Mesendoderm (in vitro differentiated cells): ENCODE measurements around the gene TANC1.

Experiments
- DNase-seq: peaks from one replicate; pipeline ENCODE4 v3.0.0; 2013
- H2AK5ac ChIP-seq: 2 replicates; pipeline ENCODE4 v1.6.1; 2013; ENCODE audit warnings: low read length, inconsistent platforms
- H2BK120ac ChIP-seq: 2 replicates; pipeline ENCODE4 v1.6.1; 2013; ENCODE audit warnings: low read depth, mild to moderate bottlenecking, low read length, moderate library complexity, mixed read lengths
- H2BK15ac ChIP-seq: replicated peaks from 2 replicates; pipeline ENCODE4 v1.6.1; 2013; ENCODE audit warnings: low read depth, mild to moderate bottlenecking, moderate library complexity
- H2BK5ac ChIP-seq: 2 replicates; pipeline ENCODE4 v1.6.1; 2013; ENCODE audit warnings: low read length, inconsistent platforms
- H3K18ac ChIP-seq: 2 replicates; pipeline ENCODE4 v1.6.1; 2013; ENCODE audit warnings: mild to moderate bottlenecking, low read length, mixed read lengths
- H3K23ac ChIP-seq: one replicate; pipeline ENCODE4 v1.6.1; 2013; ENCODE audit warnings: low read length
- H3K27ac ChIP-seq: 2 replicates; pipeline ENCODE4 v1.5.1; 2013; ENCODE audit warnings: low read depth, mild to moderate bottlenecking, inconsistent platforms, low read length, moderate library complexity
- H3K27me3 ChIP-seq: 2 replicates; pipeline ENCODE4 v1.6.1; 2013; ENCODE audit warnings: low read length, control low read depth, mild to moderate bottlenecking, inconsistent platforms; ENCODE audit not compliant: insufficient read depth, poor library complexity
- H3K36me3 ChIP-seq: 2 replicates; pipeline ENCODE4 v1.6.1; 2013; ENCODE audit warnings: low read length, inconsistent platforms; ENCODE audit not compliant: control insufficient read depth, insufficient read depth
- H3K4ac ChIP-seq: one replicate; pipeline ENCODE4 v1.6.1; 2013; ENCODE audit warnings: low read depth, mild to moderate bottlenecking, low read length, moderate library complexity
- H3K4me1 ChIP-seq: 2 replicates; pipeline ENCODE4 v1.6.1; 2013; ENCODE audit warnings: low read depth, low read length, inconsistent platforms; ENCODE audit not compliant: control insufficient read depth
- H3K4me2 ChIP-seq: 2 replicates; pipeline ENCODE4 v1.6.1; 2013; ENCODE audit warnings: low read length
- H3K4me3 ChIP-seq: 2 replicates; pipeline ENCODE4 v1.5.1; 2013; ENCODE audit warnings: mild to moderate bottlenecking, low read length
- H3K56ac ChIP-seq: one replicate; pipeline ENCODE4 v1.6.1; 2013; ENCODE audit warnings: low read length
- H3K79me1 ChIP-seq: 2 replicates; pipeline ENCODE4 v1.6.1; 2013; ENCODE audit warnings: low read length, inconsistent platforms
- H3K79me2 ChIP-seq: 2 replicates; pipeline ENCODE4 v1.6.1; 2013; ENCODE audit warnings: mild to moderate bottlenecking, low read length; ENCODE audit not compliant: control insufficient read depth, insufficient read depth
- H3K9ac ChIP-seq: 2 replicates; pipeline ENCODE4 v1.6.1; 2013; ENCODE audit warnings: low read length, inconsistent platforms
- H4K5ac ChIP-seq: one replicate; pipeline ENCODE4 v1.6.1; 2013; ENCODE audit warnings: low read length
- H4K8ac ChIP-seq: one replicate; pipeline ENCODE4 v1.6.1; 2013; ENCODE audit warnings: low read depth, mild to moderate bottlenecking, control low read depth, low read length, moderate library complexity
- WGBS: extraction: QIAGEN DNeasy Blood & Tissue Kit; methylation state at CpG from one replicate; pipeline ENCODE4 v1.1.7; 2013; ENCODE audit warnings: low lambda C conversion rate, missing lambda C conversion rate; ENCODE audit not compliant: insufficient coverage; ENCODE audit errors: extremely low coverage; 5-methylcytosine and 5-hydroxymethylcytosine counted together

TANC1 gene

DNA sequence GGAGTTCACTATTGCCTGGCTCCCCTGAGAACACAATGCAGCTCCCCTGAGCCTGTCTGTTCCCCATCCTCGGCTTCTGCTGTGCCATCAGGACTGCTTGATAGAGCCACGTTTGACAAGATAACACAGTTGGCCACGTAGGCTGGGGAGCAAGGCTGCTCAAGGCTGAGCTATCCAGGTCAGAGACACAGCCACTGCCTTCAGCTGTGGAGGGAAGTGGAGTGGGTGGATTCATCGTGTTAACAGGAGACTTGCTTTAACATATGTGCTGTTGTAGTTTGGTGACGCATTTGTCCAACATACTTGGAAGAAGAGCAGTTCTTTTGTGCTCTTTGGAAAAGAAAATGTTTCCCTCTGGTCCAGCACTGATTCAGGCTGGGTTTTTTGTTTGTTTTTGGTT lies 249.2 kb downstream of the TANC1 start:
- Histone ChIP-seq H3K4me1 (no peaks in the 10 kb centered on the region), H4K5ac (no peak overlapping the region), H2BK120ac (no peak overlapping the region), H3K4ac (no peak overlapping the region), H4K8ac (no peak overlapping the region), H3K4me3 (no peak overlapping the region), H2BK5ac (no peak overlapping the region), H3K9ac (no peak overlapping the region), H2BK15ac (no peak overlapping the region), H3K18ac (no peak overlapping the region), H3K36me3 (no peaks in the 10 kb centered on the region), H3K27ac (no peak overlapping the region), H2AK5ac (no peak overlapping the region), H3K79me1 (no peaks in the 10 kb centered on the region), H3K56ac (no peak overlapping the region), H3K79me2 (no peaks in the 10 kb centered on the region), H3K27me3 (no peaks in the 10 kb centered on the region), H3K23ac (no peak overlapping the region), H3K4me2 (no peak overlapping the region)
- DNase-seq: no peak
- WGBS: no CpG with 5 or more reads among the region's 5 CpGs

DNA sequence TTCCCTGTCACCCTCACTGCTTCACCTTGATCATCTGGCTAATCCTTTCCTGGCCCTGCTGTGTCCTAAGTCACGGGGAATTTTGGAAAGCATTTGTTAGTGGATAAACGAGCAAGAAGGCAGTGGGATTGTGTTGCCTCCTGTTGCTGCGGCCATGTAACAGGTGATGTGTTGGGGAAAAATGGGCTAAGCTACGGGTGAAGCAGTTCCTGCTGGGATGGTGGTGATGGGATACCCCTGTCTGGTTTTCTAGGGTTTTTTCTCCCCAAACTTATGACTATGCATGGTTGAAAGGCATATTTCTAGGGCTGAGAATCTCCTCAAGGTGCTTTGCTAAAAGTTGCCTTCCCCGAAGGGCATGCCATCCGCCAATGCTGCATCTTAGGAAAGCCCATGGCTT lies 249.9 kb downstream of the TANC1 start:
- Histone ChIP-seq H3K79me1 (no peaks in the 10 kb centered on the region), H2BK5ac (no peak overlapping the region), H3K4me3 (no peak overlapping the region), H3K9ac (no peak overlapping the region), H4K5ac (no peak overlapping the region), H3K4me2 (no peak overlapping the region), H4K8ac (no peak overlapping the region), H3K23ac (no peak overlapping the region), H3K4ac (no peak overlapping the region), H2AK5ac (no peak overlapping the region), H2BK120ac (no peak overlapping the region), H3K27me3 (no peaks in the 10 kb centered on the region), H3K4me1 (no peaks in the 10 kb centered on the region), H2BK15ac (no peak overlapping the region), H3K27ac (no peak overlapping the region), H3K79me2 (no peaks in the 10 kb centered on the region), H3K56ac (no peak overlapping the region), H3K36me3 (no peaks in the 10 kb centered on the region), H3K18ac (no peak overlapping the region)
- no peak for DNase-seq
- no CpG with 5 or more reads among the region's 6 CpGs for WGBS

DNA sequence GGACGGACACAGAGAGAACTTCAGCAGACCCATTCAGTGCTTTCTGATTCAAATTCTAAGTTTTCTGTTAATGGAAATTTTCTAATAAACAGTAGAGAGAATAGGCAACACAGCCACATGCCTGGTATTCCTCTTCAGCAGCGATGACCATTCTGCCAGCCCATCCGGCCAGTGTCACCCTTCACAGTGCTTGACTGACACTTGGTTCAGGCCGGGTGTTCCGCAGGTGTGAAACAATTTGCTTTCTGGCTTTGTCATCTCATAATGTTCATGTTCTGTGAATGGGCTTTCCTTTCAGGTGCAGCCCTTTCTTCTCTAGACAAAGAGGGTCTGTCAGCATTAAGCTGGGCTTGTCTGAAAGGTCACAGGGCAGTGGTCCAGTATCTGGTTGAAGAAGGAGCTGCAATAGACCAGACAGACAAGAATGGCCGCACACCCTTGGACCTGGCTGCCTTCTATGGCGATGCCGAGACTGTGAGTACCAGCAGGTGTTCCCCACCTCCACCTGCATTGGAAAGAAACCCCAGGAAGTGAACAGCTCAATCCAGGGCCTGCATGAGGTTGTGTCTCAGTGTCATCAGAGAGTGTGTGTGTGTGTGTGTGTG lies 251.1 kb downstream of the TANC1 start:
- no peak overlapping the region for H3K27ac ChIP-seq
- H2BK15ac ChIP-seq: no peak overlapping the region
- DNase-seq: no peak
- H3K36me3 ChIP-seq: no peaks in the 10 kb centered on the region
- H2BK120ac ChIP-seq: no peak overlapping the region
- no peak overlapping the region for H3K56ac ChIP-seq
- no peak overlapping the region for H3K9ac ChIP-seq
- H3K4me1 ChIP-seq: no peaks in the 10 kb centered on the region
- H2AK5ac ChIP-seq: no peak overlapping the region
- H3K23ac ChIP-seq: no peak overlapping the region
- H3K4me3 ChIP-seq: no peak overlapping the region
- no peak overlapping the region for H4K8ac ChIP-seq
- H3K79me1 ChIP-seq: no peaks in the 10 kb centered on the region
- no CpG with 5 or more reads among the region's 8 CpGs for WGBS
- H3K18ac ChIP-seq: no peak overlapping the region
- no peak overlapping the region for H4K5ac ChIP-seq
- H2BK5ac ChIP-seq: no peak overlapping the region
- H3K4me2 ChIP-seq: no peak overlapping the region
- H3K27me3 ChIP-seq: no peaks in the 10 kb centered on the region
- no peaks in the 10 kb centered on the region for H3K79me2 ChIP-seq
- no peak overlapping the region for H3K4ac ChIP-seq

DNA sequence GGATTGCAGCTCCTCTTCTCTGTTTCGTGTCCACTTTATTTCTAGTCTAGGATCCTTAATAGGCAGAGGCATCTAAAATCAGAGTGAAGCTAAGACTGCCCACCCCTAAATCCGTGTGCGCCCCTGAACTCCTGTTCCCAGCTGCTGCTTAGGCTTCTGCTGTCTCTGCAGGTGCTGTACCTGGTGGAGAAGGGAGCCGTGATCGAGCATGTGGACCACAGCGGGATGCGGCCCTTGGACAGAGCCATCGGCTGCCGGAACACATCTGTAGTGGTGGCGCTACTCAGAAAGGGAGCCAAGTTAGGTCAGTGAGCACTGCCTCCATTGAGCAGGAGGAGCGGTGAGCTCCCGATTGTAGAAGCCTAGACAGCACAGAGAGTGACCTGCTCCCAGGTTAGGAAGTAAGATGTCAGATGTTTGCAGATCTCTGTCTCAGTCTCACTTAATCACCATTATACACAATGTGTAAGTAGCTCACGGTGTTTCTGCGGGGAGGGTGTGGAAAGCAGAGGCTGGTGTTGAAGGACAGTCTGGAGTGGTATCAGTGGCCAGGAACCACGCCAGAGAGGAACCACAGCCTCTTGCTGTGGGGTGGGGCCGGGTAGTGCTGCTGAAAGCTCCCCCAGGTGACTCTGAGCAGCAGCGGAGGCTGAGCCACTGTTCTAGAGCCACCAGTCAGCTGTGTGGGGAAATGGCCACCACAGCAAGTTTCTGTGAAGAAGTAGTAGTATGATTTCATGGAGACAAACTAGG lies 255.8 kb downstream of the TANC1 start:
- Histone ChIP-seq H4K5ac (no peak overlapping the region), H3K4me3 (no peak overlapping the region), H3K56ac (no peak overlapping the region), H2BK15ac (no peak overlapping the region), H3K27ac (no peak overlapping the region), H3K36me3 (no peaks in the 10 kb centered on the region), H2BK120ac (no peak overlapping the region), H3K18ac (no peak overlapping the region), H2BK5ac (no peak overlapping the region), H4K8ac (no peak overlapping the region), H3K27me3 (no peaks in the 10 kb centered on the region), H3K79me1 (no peaks in the 10 kb centered on the region), H2AK5ac (no peak overlapping the region), H3K4me2 (no peak overlapping the region), H3K23ac (no peak overlapping the region), H3K4me1 (no peaks in the 10 kb centered on the region), H3K79me2 (no peaks in the 10 kb centered on the region), H3K9ac (no peak overlapping the region), H3K4ac (no peak overlapping the region)
- WGBS: no CpG with 5 or more reads among the region's 17 CpGs
- no peak for DNase-seq

DNA sequence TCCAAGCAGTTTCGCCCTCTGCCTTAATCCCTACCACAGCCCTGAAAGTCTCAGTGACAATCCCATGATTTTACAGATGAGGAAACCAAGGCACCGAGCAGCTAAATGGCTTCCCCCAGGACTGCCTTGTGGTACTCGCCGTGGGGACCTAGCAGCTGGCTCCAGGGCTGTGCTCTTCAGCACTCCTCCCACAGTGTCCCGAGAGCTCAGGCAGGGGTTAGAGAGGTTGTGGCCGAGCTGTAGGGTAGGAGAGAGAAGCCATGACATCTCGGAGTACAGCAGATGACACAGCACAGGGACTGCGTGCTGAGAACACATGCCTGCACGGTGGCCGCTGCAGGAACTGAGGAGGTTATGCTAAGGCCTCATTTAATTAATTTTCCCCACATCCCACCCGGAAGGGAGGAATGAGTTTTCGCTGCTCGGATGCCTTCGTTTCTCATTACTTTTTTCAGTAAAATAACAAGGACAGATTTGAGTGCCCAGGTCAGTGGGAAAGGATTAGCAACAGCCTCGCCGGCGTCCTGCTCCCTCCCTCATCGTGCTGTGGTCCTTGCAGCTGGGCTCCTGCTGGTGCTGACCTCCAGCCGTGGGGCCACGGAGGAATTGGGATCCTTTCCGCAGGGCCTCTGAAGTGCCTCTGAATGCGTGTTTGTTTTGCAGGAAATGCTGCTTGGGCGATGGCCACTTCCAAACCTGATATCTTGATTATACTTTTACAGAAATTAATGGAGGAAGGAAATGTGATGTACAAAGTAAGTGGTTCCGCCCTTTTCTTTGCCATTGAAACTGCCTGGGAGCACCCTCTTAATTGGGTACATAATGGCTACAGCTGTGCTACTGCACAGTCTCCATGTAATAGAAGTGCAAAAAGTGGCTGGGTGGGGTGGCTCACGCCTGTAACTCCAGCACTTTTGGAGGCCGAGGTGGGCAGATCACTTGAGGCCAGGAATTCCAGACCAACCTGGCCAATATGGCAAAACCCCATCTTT lies 256.9 kb downstream of the TANC1 start:
- WGBS: no CpG with 5 or more reads among the region's 26 CpGs
- Histone ChIP-seq H3K9ac (no peak overlapping the region), H3K27ac (no peak overlapping the region)

More for the DNA sequence above, 256.9 kb downstream of the TANC1 start:
- H3K27me3 ChIP-seq: no peaks in the 10 kb centered on the region
- H3K4me2 ChIP-seq: no peak overlapping the region
- no peak overlapping the region for H2BK120ac ChIP-seq
- no peak overlapping the region for H4K5ac ChIP-seq
- no peak overlapping the region for H3K18ac ChIP-seq
- no peaks in the 10 kb centered on the region for H3K4me1 ChIP-seq
- no peak overlapping the region for H3K4ac ChIP-seq
- no peaks in the 10 kb centered on the region for H3K79me1 ChIP-seq
- no peak overlapping the region for H3K23ac ChIP-seq
- H2BK5ac ChIP-seq: no peak overlapping the region
- H2BK15ac ChIP-seq: no peak overlapping the region
- no peak overlapping the region for H3K4me3 ChIP-seq
- H2AK5ac ChIP-seq: no peak overlapping the region
- H3K56ac ChIP-seq: no peak overlapping the region
- H3K79me2 ChIP-seq: no peaks in the 10 kb centered on the region
- no peaks in the 10 kb centered on the region for H3K36me3 ChIP-seq
- no peak overlapping the region for H4K8ac ChIP-seq
- DNase-seq: no peak
